ENCODE results near the gene AUNIP. TPM values are rescaled to one million over a fixed set of nuclear protein-coding genes. Genes with fewer than 3 reads are reported as not detected.

The AUNIP gene
- total RNA-seq, 4 donors from 2014 or later = 0.68 TPM; not detected in 3

DNA sequence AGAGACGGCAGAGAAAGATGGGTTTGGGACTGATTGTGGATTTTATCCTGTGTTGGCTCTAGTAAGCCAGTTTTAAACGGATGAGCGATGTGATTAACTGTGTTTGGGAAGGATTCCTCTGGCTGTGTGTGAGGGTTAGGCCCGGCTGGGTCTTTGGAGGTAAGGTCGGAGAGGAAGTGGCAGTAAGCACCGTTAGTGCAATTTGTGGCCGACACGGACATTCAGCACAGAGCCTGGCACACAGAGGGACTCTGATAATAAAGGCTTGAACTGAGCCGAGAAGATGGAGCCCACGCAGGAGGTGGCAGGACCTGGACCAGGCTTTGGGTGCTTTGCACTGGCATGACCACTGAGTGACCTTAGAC, 38.2 kb downstream of the AUNIP start:
- intact Hi-C loops (cut with DNase I; ENCODE audit: low total_unique reads) = no loop called here
- TF ChIP-seq, protein P1, sequence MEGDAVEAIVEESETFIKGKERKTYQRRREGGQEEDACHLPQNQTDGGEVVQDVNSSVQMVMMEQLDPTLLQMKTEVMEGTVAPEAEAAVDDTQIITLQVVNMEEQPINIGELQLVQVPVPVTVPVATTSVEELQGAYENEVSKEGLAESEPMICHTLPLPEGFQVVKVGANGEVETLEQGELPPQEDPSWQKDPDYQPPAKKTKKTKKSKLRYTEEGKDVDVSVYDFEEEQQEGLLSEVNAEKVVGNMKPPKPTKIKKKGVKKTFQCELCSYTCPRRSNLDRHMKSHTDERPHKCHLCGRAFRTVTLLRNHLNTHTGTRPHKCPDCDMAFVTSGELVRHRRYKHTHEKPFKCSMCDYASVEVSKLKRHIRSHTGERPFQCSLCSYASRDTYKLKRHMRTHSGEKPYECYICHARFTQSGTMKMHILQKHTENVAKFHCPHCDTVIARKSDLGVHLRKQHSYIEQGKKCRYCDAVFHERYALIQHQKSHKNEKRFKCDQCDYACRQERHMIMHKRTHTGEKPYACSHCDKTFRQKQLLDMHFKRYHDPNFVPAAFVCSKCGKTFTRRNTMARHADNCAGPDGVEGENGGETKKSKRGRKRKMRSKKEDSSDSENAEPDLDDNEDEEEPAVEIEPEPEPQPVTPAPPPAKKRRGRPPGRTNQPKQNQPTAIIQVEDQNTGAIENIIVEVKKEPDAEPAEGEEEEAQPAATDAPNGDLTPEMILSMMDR (IDR thresholded peaks at IDR 0.05) = no peak
- TF ChIP-seq POLR2A (IDR thresholded peaks at IDR 0.05) = no peak
- H3K4me3 ChIP-seq (ENCODE audit: low read depth, poor library complexity, severe bottlenecking) = peak overlapping the region; percentile 91
- DNase-seq (ENCODE audit: low spot score in 2 of 2) = peak in 1 of 2 donors; percentile 75
- WGBS, 2 donors = 25 to 27% methylated on average over 10 of the region's 10 CpGs

DNA sequence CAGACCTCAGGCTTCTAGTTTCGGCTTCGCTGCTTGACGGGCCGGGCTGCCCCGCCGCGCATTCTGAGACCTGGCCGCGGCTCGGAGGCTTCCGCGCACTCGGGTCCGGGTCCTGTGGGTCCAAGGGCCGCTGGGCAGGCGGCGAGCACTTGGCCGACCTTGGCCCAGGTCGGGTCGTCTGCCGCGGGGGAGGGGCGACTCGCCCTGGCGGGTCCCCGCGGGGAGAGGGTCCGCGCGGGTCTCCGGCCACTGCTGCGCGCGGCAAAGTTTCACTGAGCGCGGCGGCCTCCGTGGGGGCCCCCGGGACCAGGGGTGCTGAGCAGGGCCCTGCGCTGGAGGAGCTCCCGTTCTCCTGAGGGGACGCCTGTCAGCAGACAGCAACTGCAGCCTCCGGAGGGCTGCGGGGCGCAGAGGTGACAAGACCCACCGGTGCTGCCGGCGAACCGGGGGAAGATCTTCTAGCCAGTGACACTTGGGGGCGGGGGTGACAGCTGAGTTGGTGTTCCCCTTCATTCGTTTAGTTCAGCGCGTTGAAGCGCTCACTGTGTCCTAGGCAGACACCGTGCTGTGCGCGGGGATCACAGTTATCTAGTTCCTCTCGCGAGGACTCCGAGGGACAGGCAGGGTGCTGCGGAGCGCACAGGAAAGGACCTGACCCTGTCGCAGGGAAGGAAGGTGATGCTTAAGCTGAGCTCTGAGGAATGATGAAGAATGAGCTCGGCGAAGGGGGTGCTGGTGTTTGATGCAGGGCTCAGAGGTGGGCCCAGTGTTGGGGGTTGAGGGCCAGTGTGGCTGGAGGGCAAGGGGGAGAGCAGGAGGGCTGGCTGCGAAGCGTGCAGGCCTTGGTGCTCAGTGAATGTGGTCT, 38.8 kb downstream of the AUNIP start:
- WGBS, 2 donors = 1 to 2% methylated on average over 42 to 50 of the region's 67 CpGs
- no peak for TF ChIP-seq POLR2A (IDR thresholded peaks at IDR 0.05)
- TF ChIP-seq, protein P1 (IDR thresholded peaks at IDR 0.05) = no peak
- DNase-seq (ENCODE audit: low spot score in 2 of 2) = peak in 1 of 2 donors; percentile 91
- intact Hi-C loops (cut with DNase I; ENCODE audit: low total_unique reads) = no loop called here
- H3K4me3 ChIP-seq (ENCODE audit: low read depth, poor library complexity, severe bottlenecking) = peak overlapping the region; percentile 91

DNA sequence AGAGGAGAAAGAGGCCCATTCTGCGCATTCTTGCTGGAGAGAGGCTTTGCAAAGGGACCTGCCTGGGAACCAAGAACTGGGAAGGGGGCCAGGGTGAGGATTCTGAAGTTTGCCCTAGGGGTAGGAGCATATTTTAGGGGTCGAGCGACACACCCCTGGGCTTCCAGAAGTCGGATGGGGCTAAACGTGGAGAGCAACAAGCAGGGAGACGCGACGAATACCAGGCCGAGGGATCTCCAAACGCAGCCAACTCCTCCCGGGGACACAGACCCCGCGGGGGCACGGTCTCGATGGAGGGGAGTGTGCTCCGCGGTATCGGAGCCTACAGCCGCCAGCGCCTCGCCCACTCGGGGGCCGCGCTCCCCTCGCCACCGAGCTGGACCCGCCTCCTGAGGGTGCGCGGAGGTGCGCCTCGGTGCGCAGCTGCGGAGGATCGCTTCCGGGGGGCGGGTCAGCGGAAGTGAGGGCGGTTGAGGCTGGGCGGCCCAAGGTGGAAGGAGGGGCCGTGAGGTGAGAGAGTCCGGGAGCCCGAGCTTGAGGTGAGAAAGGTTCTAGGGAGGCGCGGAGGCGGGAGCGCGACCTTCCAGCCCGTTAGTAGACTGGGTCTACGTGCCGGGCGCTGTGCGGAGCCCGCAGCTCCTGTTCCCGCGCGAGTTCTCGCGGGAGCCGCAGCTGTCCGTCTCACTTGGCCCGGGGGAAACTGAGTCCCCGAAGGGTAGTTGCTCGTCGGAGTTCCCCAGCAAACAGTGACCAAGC, 39.6 kb downstream of the AUNIP start, which contains the start of gene MTFR1L:
MTFR1L (plus strand) TSS at position 464 of the 756 bp plus-strand sequence. CDS start 3,151 bp downstream, outside the sequence.
- TF ChIP-seq, protein P1 (IDR thresholded peaks at IDR 0.05) = no peak
- peak in 1 of 2 donors; percentile 60 for TF ChIP-seq POLR2A (IDR thresholded peaks at IDR 0.05)
- H3K4me3 ChIP-seq (ENCODE audit: low read depth, poor library complexity, severe bottlenecking) = peak within 1 kb of the TSS; percentile 91
- 1% methylated on average over 45 to 52 of the region's 64 CpGs for WGBS, 2 donors
- intact Hi-C loops (cut with DNase I; ENCODE audit: low total_unique reads) = loop anchor here (10.0 kb wide), 1 partner anchor 65 kb away; no protein-coding TSS in a partner anchor
- peak; percentile 87 to 98 for DNase-seq (ENCODE audit: low spot score in 2 of 2)

DNA sequence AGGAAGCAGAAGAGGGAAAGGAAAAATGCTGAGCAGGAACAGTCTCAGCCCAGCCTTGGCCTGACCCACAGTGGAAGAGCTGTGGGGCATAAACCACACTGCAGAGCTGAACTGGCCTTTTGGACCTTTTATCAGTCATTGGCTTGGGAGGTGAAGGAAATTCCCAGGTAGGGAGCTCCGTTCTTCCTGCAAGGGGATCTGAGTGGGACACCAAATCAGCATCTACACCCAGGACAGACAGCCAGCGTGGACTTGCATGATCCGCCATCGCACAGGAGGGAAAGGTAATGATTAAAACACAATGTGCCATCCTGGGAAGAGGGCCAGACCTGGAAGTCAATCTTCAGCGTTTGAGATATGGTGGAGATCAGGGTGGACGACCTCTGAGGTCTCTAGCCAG, 40.7 kb downstream of the AUNIP start:
- TF ChIP-seq, protein P1 (IDR thresholded peaks at IDR 0.05) = no peak
- TF ChIP-seq POLR2A (IDR thresholded peaks at IDR 0.05) = no peak
- intact Hi-C loops (cut with DNase I; ENCODE audit: low total_unique reads) = loop anchor here (10.0 kb wide), 1 partner anchor 64 kb away; no protein-coding TSS in a partner anchor
- peak in 1 of 2 donors; percentile 74 for DNase-seq (ENCODE audit: low spot score in 2 of 2)
- H3K4me3 ChIP-seq (ENCODE audit: low read depth, poor library complexity, severe bottlenecking) = no peak overlapping the region
- WGBS, 2 donors = 21 to 27% methylated on average over 6 of the region's 6 CpGs

DNA sequence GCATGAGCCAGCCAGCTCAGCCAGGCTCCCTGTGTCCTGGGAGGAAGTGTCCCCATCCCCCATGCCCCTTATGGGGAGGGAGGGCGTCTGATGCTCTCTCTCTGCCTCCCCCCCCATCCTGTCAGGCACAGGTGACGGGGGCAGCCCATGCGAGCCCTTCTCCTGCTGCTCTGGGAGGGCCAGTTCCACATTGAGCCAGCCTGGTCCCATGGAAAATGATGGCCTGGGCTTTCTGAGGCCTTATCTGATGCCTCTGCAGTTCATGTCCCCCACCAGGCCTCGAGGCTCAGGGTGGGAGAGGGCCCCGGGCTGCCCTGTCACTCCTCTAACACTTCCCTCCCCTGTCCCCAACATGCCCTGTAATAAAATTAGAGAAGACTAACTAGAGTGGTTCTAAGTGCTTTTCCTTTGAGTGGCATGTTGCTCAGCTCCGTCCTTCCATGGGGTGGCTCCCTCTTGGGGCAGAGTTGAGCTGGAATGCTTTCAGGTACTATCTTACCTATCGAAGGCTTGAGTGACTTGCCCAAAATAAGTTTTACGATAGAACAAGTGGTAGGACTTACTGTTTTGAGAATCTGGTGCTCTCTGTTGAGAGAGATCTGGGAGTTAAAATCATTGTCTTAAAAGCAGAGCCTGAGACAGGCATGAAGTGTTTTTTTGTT, 41.3 kb downstream of the AUNIP start:
- TF ChIP-seq, protein P1 (IDR thresholded peaks at IDR 0.05) = no peak
- no peak for TF ChIP-seq POLR2A (IDR thresholded peaks at IDR 0.05)
- WGBS, 2 donors = 37 to 39% methylated on average over 8 of the region's 8 CpGs
- intact Hi-C loops (cut with DNase I; ENCODE audit: low total_unique reads) = loop anchor here (10.0 kb wide), 1 partner anchor 63 kb away; no protein-coding TSS in a partner anchor
- DNase-seq (ENCODE audit: low spot score in 2 of 2) = peak in 1 of 2 donors; percentile 83
- H3K4me3 ChIP-seq (ENCODE audit: low read depth, poor library complexity, severe bottlenecking) = no peak overlapping the region

Data from lower leg skin (tissue), 4 donors.